Activated CD4-positive, alpha-beta memory T cell treated with anti-CD3 and anti-CD28 coated beads for 36 hours (primary cell): ENCODE results near the gene CCDC185. TPM values are rescaled to one million over a fixed set of nuclear protein-coding genes. Genes with fewer than 3 reads are reported as not detected.
A peak's percentile ranks its signal among the peaks of the same experiment; 100 is the strongest.
"Not testable (repeated sequence)": the region's sequence is repeated elsewhere in the genome, so short reads cannot be mapped to it uniquely, and the experiment has no call there.

Experiments used
- CTCF ChIA-PET: fragments of 350-600 bp; sonication (Branson Sonifier 250); formaldehyde crosslinking; loops from one replicate; lab custom pipeline; 2021; ENCODE audit warnings: antibody characterized with exemption, inconsistent platforms; lab: Charles Lee
- POLR2A ChIA-PET: fragments of 350-600 bp; sonication (Branson Sonifier 250); formaldehyde crosslinking; loops from one replicate; lab custom pipeline; 2021; ENCODE audit warnings: antibody characterized with exemption; lab: Charles Lee
- DNase-seq: peaks from one replicate; pipeline ENCODE4 v3.0.0-alpha.2; 2020
- H3K27ac Mint-ChIP-seq: one replicate; pipeline ENCODE4 v1.8.0; 2021; ENCODE audit warnings: mixed read lengths
- H3K27me3 Mint-ChIP-seq: one replicate; pipeline ENCODE4 v1.8.0; 2021; ENCODE audit warnings: mixed read lengths
- H3K36me3 Mint-ChIP-seq: one replicate; pipeline ENCODE4 v1.8.0; 2021; ENCODE audit warnings: mixed read lengths
- H3K4me1 Mint-ChIP-seq: one replicate; pipeline ENCODE4 v1.8.0; 2021; ENCODE audit warnings: low read depth, mixed read lengths
- H3K4me3 Mint-ChIP-seq: one replicate; pipeline ENCODE4 v1.8.0; 2021; ENCODE audit warnings: mild to moderate bottlenecking, mixed read lengths
- H3K9me3 Mint-ChIP-seq: one replicate; pipeline ENCODE4 v1.8.0; 2021; ENCODE audit warnings: mixed read lengths
- intact Hi-C: fragments of 100-400 bp; cut with micrococcal nuclease; formaldehyde crosslinking; loops from one replicate; pipeline ENCODE4 v1.15.1; 2023
- total RNA-seq, 2 experiments: library from RNA; stranded (reverse); gene quantifications; one replicate each; pipeline ENCODE4 v1.2.3, GENCODE V29; 2021

Gene CCDC185
- total RNA-seq, 2 experiments from 2014 or later = not detected

GRCh38 chr1:223358826-223359225, 34.4 kb upstream of the CCDC185 start:
- Mint-ChIP-seq H3K36me3 (no peaks in the 10 kb centered on the region), H3K27ac (no peak overlapping the region), H3K27me3 (peaks cover 7% of the 10 kb centered on the region), H3K4me3 (no peak overlapping the region), H3K4me1 (peaks cover 13% of the 10 kb centered on the region), H3K9me3 (no peaks in the 10 kb centered on the region)
- no peak for DNase-seq
- CTCF ChIA-PET = interaction anchor here (0.9 to 1.5 kb wide), 3 partner anchors 215 to 269 kb away, joined by 3 to 10 read pairs (median 3); partner anchors contain the start of gene TLR5
- intact Hi-C loops = no loop called here
- POLR2A ChIA-PET = no interaction called here

GRCh38 chr1:223363057-223363855, 30.0 kb upstream of the CCDC185 start:
- Mint-ChIP-seq H3K9me3 (no peaks in the 10 kb centered on the region), H3K36me3 (no peaks in the 10 kb centered on the region), H3K27ac (no peak overlapping the region), H3K4me1 (peaks cover 13% of the 10 kb centered on the region), H3K27me3 (peaks cover 12% of the 10 kb centered on the region), H3K4me3 (peak overlapping the region; percentile 81)
- intact Hi-C loops = loop anchor here (10.0 kb wide), 1 partner anchor 118 kb away; no protein-coding TSS in a partner anchor
- POLR2A ChIA-PET = interaction anchor here (0.7 to 1.0 kb wide), 2 partner anchors 33 to 271 kb away, joined by 3 read pairs; no protein-coding TSS in a partner anchor
- peak; percentile 36 for DNase-seq
- CTCF ChIA-PET = interaction anchor here (1.4 to 2.8 kb wide), 2 partner anchors 226 to 230 kb away, joined by 3 to 17 read pairs; no protein-coding TSS in a partner anchor

GRCh38 chr1:223363856-223364684, 29.1 kb upstream of the CCDC185 start, which contains the start of gene SUSD4:
TSS of gene SUSD4 (minus strand) at chr1:223364176. CDS start at chr1:223363425, 751 bp downstream.
- intact Hi-C loops = loop anchor here (1.0 to 10.0 kb wide), 2 partner anchors 119 to 221 kb away; partner anchors contain the start of gene TLR5
- peak within 1 kb of the TSS; percentile 81 for H3K4me3 Mint-ChIP-seq
- peak; percentile 74 for DNase-seq
- H3K36me3 Mint-ChIP-seq = no peaks in the 10 kb centered on the region
- H3K9me3 Mint-ChIP-seq = no peaks in the 10 kb centered on the region
- peaks cover 13% of the 10 kb centered on the region for H3K4me1 Mint-ChIP-seq
- no peak within 1 kb of the TSS for H3K27ac Mint-ChIP-seq
- H3K27me3 Mint-ChIP-seq = peaks cover 12% of the 10 kb centered on the region
- ChIA-PET POLR2A (interaction anchor here (0.7 to 1.0 kb wide), 2 partner anchors 34 to 271 kb away, joined by 3 read pairs; no protein-coding TSS in a partner anchor), CTCF (interaction anchor here (0.7 to 2.8 kb wide), 5 partner anchors 227 to 899 kb away, joined by 3 to 17 read pairs (median 3); no protein-coding TSS in a partner anchor)

- ChIA-PET CTCF (interaction anchor here (0.6 to 2.8 kb wide), 6 partner anchors 228 to 900 kb away, joined by 3 to 17 read pairs (median 3); no protein-coding TSS in a partner anchor), POLR2A (interaction anchor here (1.0 kb wide), 1 partner anchor 35 kb away, joined by 3 read pairs; no protein-coding TSS in a partner anchor)
- intact Hi-C loops = loop anchor here (1.0 to 10.0 kb wide), 2 partner anchors 120 to 222 kb away; partner anchors contain the start of gene TLR5
- peak; percentile 26 for DNase-seq
- Mint-ChIP-seq H3K4me3 (peak overlapping the region; percentile 67), H3K4me1 (peaks cover 13% of the 10 kb centered on the region), H3K9me3 (no peaks in the 10 kb centered on the region), H3K27ac (no peak overlapping the region), H3K36me3 (no peaks in the 10 kb centered on the region), H3K27me3 (peaks cover 12% of the 10 kb centered on the region)
Observed at GRCh38 chr1:223364685-223365382, 28.4 kb upstream of the CCDC185 start.

- Mint-ChIP-seq H3K27me3 (peaks cover 11% of the 10 kb centered on the region), H3K4me3 (no peak overlapping the region), H3K27ac (no peak overlapping the region), H3K4me1 (no peaks in the 10 kb centered on the region), H3K36me3 (no peaks in the 10 kb centered on the region), H3K9me3 (peaks cover 10% of the 10 kb centered on the region)
- CTCF ChIA-PET = no interaction called here
- DNase-seq = no peak
- POLR2A ChIA-PET = no interaction called here
- intact Hi-C loops = no loop called here
Observed at GRCh38 chr1:223374064-223374610, 19.1 kb upstream of the CCDC185 start.

GRCh38 chr1:223378754-223379153, 14.5 kb upstream of the CCDC185 start:
- H3K27me3 Mint-ChIP-seq = peaks cover 8% of the 10 kb centered on the region
- intact Hi-C loops = no loop called here
- H3K4me3 Mint-ChIP-seq = no peak overlapping the region
- DNase-seq = no peak
- no peaks in the 10 kb centered on the region for H3K4me1 Mint-ChIP-seq
- H3K36me3 Mint-ChIP-seq = no peaks in the 10 kb centered on the region
- no peak overlapping the region for H3K27ac Mint-ChIP-seq
- CTCF ChIA-PET = no interaction called here
- POLR2A ChIA-PET = interaction anchor here (0.6 kb wide), 1 partner anchor 158 kb away, joined by 3 read pairs; no protein-coding TSS in a partner anchor
- H3K9me3 Mint-ChIP-seq = peaks cover 9% of the 10 kb centered on the region

GRCh38 chr1:223386013-223386412, 7.2 kb upstream of the CCDC185 start:
- ChIA-PET POLR2A (no interaction called here), CTCF (no interaction called here)
- no peaks in the 10 kb centered on the region for H3K4me1 Mint-ChIP-seq
- H3K27me3 Mint-ChIP-seq = peaks cover 6% of the 10 kb centered on the region
- H3K36me3 Mint-ChIP-seq = no peaks in the 10 kb centered on the region
- intact Hi-C loops = no loop called here
- no peak overlapping the region for H3K4me3 Mint-ChIP-seq
- H3K27ac Mint-ChIP-seq = no peak overlapping the region
- no peak for DNase-seq
- no peaks in the 10 kb centered on the region for H3K9me3 Mint-ChIP-seq

GRCh38 chr1:223390618-223391017, 2.6 kb upstream of the CCDC185 start:
- CTCF ChIA-PET = interaction anchor here (1.3 kb wide), 1 partner anchor 305 kb away, joined by 3 read pairs; no protein-coding TSS in a partner anchor
- Mint-ChIP-seq H3K27me3 (peaks cover 27% of the 10 kb centered on the region), H3K9me3 (no peaks in the 10 kb centered on the region)

GRCh38 chr1:223394242-223394641, 1.0 kb downstream of the CCDC185 start:
- Mint-ChIP-seq H3K36me3 (no peaks in the 10 kb centered on the region), H3K27me3 (peaks cover 24% of the 10 kb centered on the region), H3K4me3 (no peak overlapping the region), H3K27ac (no peak overlapping the region), H3K4me1 (no peaks in the 10 kb centered on the region), H3K9me3 (no peaks in the 10 kb centered on the region)
- no peak for DNase-seq
- CTCF ChIA-PET = no interaction called here
- intact Hi-C loops = no loop called here
- POLR2A ChIA-PET = no interaction called here

More at GRCh38 chr1:223390618-223391017, 2.6 kb upstream of the CCDC185 start:
- intact Hi-C loops = no loop called here
- Mint-ChIP-seq H3K4me3 (no peak overlapping the region), H3K4me1 (no peaks in the 10 kb centered on the region), H3K27ac (no peak overlapping the region), H3K36me3 (no peaks in the 10 kb centered on the region)
- no peak for DNase-seq
- POLR2A ChIA-PET = no interaction called here

GRCh38 chr1:223394706-223395105, 1.5 kb downstream of the CCDC185 start:
- no peaks in the 10 kb centered on the region for H3K36me3 Mint-ChIP-seq
- H3K9me3 Mint-ChIP-seq = peaks cover under 1% of the 10 kb centered on the region
- ChIA-PET POLR2A (no interaction called here), CTCF (no interaction called here)
- H3K4me3 Mint-ChIP-seq = no peak overlapping the region
- no peak overlapping the region for H3K27ac Mint-ChIP-seq
- no peaks in the 10 kb centered on the region for H3K4me1 Mint-ChIP-seq
- no peak for DNase-seq
- intact Hi-C loops = no loop called here
- peaks cover 22% of the 10 kb centered on the region for H3K27me3 Mint-ChIP-seq

GRCh38 chr1:223399393-223399792, 6.2 kb downstream of the CCDC185 start:
- H3K4me3 Mint-ChIP-seq, POLR2A ChIA-PET, H3K27me3 Mint-ChIP-seq, DNase-seq, CTCF ChIA-PET, H3K27ac Mint-ChIP-seq, H3K36me3 Mint-ChIP-seq, H3K9me3 Mint-ChIP-seq, intact Hi-C loops: not testable (repeated sequence)
- peaks cover 19% of the 10 kb centered on the region for H3K4me1 Mint-ChIP-seq
